GM18526 (cell line): ENCODE measurements around the gene FBN3.

ENCODE experiments used
- POLR2A ChIP-seq: IDR thresholded peaks from 3 replicates; pipeline ENCODE4 v1.6.1; 2011; ENCODE audit not compliant: insufficient read length; ENCODE audit errors: extremely low read depth

The FBN3 gene

DNA sequence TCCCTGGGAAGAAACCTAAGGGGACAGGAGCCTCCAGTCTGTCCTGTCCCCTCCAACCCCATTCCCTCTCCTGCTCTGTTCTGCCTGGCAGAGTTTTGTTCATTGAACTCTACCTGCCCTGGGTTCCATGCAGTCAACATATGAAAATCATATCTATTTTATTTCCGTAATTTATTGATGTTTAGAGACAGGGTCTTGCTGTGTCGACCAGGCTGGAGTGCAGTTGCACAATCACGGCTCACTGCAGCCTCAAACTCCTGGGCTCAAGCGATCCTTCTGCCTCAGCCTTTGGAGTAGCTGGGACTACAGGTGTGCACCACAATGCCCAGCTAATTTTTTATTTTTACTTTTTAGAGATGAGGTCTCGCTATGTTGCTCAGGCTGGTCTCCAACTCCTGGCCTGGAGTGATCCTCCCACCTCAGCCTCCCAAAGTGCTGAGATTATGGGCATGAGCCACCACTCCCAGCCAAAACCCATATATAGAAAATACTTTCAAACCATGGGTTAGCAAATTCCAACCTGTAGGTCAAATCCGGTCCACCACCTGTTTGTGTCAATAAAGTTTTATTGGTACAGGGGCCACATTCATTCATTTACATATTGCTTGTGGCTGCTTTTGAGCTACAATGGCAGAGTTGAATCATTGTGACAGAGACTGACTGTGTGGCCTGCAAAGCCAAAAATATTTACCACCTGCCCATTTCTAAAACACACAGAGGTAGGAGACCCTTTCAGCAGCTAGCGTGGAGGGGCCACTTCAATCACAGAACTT lies 39.3 kb downstream of the FBN3 start:
- no peak for TF ChIP-seq POLR2A

DNA sequence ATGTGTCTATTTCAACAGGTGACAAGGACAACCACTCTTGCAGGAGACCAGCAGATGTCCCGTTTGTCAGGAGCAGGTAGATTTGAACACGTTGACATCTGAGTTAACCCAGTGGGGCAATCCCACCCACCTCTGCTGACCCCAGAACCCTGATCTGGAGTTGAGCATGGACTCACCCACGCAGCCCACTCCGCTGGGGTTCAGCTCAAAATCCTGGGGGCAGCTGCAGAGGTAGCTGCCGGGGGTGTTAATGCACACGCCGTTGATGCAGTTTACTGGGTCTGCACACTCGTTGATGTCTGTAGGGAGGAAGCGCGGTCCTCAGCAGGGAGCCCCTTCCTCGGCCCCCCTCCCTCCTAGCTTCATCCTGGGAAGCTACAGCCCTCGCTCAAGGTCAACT lies 39.9 kb downstream of the FBN3 start:
- no peak for TF ChIP-seq POLR2A

DNA sequence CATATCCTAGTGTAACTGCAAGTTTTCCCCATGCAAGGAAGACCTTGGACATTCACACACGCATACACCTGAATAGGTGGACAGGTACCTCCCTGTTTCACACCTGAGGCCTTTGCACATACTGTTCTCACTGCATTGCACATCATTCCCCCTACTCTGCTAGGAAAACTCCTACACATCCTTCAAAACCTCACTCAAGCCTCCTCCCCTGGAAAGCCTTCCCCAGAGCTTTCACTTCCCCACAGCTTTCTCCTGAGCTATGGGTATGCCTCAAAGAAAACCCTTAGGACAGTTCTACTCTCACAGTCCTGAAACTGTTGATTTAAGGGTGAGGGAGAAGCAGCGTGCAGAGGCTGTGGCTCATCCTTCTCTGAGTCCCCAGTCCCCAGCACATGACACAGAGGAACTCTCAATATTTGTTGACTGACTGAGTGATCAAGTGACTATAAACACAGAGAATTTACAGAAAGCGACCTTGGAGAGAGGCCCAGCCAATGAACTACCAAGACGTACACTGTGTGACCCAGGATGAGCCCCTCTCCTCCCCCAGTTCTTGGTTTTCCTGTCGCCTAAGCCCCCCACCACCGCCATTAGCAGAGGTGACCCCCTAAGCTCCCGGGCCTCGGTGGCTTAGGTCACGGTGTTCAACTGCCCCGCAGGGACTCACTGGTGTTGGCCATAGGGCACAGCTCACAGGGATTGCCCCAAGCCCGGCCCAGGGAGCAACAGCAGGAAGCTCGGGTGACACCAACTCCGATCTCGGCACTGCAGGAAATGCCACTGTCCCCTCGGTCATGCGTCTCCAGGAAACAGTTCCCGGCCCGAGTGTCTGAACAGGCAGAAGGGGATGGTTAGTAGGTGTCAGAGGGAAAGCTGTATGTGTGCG lies 40.6 kb downstream of the FBN3 start:
- TF ChIP-seq POLR2A, result no peak

DNA sequence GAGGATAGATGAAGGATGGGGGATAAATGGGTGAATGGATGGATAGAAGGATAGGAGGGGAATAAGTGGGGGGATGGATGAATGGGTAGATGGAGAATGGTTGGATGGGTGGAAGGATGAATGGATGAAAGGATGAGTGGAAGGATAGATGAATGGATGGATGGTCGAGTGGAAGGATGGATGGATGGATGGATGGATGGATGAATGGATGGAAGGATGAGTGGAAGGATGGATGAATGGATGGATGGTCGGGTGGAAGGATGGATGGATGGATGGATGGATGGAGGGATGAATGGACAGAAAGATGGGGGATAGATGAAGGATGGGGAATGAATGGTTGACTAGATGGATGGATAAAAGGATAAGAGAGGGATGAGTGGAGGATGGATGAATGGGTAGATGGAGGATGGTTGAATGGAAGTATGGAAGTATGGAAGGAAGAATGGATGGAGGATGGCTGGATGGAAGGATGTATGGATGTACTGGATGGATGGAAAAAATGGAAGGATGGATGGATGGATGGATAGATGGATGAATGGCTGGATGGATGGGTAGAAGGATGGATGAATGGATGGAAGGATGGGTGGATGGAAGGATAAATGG lies 42.0 kb downstream of the FBN3 start:
- TF ChIP-seq POLR2A, result no peak

DNA sequence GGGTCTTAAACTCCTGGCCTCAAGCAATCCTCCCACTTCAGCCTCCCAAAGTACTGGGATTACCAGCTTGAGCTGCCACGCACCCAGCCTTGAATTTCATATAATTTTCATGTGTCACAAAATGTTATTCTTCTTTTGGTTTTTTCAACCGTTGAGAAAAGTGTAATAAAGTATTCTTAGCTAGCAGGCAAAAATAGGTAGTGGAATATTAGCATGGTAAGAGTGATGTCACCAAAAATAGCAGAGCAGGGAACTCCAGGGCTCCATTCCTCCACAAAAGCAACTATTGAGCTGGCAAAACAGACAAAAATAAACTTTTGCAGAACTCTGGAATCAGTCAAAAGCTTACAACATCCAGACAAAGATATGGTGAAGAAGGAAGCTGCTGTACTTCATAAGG lies 43.9 kb downstream of the FBN3 start:
- no peak for TF ChIP-seq POLR2A

DNA sequence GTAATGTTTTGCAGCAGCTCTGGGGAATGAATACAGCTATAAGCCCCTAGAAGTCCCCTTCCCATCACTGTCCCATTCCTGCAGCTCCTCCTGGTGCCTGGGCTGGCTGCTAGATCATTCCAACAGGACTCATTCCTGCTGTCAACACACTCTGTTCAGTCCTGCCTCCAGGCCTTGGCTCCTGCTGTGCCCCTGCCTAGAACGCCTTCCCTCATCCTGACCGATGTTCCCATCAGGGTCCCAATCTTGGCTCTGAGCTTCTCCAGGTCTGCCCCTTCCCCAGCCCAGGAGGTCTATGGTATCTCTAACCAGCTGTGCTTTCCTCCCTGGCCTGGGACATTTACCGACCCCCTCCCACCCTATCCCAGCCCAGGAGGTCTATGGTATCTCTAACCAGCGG lies 48.1 kb downstream of the FBN3 start:
- TF ChIP-seq POLR2A, result no peak

DNA sequence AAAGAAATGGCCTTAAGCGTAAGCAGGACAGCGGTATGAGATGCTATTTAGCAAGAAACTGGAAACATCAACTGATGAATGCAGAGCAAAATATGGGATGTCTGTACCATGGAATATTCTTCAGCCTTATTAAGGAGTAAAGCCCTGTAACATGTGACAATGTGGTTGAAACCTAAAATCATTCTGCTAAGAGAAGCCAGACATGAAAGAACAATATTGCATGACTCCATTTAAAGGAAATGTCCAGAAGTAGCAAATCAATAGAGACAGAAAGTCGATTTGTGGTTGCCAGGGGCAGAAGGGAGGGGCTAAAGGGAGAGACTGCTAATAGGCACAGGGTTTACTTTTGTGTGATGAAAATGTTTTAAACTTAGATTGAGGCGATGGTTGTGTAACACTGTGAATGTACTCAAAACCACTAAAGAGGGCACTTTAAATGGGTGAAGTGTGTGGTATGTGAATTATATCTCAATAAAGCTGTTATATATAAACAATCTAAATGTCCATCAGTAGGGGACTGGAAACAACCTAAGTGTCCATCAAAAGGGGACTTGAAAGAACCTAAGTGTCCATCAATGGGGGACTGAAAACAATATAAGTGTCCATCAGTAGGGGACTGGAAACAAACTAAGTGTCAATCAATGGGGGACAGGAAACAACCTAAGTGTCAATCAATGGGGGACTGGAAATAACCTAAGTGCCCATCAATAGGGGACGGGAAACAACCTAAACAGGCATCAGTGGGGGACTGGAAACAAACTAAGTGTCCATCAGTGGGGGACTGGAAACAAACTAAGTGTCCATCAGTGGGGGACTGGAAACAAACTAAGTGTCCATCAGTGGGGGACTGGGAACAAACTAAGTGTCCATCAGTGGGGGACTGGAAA lies 51.5 kb downstream of the FBN3 start:
- TF ChIP-seq POLR2A, result no peak

DNA sequence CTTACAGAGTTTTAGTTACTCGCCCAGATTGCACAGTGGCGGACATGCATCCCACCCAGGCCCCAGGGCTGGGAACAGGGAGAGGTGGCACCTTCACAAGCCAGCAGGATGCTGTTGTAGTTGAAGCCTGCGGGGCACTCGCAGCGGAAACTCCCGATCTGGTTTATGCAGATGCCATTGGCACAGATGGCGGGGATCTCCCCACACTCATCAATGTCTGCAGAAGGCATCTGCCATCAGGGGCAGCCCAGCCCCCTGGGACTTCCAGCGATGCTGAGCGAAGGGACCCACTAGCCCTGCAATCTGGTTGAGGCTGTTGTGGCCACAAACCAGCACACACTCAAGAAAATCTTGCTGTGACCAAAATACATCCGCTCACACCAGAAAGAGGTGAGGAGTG lies 52.2 kb downstream of the FBN3 start:
- TF ChIP-seq POLR2A, result no peak

DNA sequence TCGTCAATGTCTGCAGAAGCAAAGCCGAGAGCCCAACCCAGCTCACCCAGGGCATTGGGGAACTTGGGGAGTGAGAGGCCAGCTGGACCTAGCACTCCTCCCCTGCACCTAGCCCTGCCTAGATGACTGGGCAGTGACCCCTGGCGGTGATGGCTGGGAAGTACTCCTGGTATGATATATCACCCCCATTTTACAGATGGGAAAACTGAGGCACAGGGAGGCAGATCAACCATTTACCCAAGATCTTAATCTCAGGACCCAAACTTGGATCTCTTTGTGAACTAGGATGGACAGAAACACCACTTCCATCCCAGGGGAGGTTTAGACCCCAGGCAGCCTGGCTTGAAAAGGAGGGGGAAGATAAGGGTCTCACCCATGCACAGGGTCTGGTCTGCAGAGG lies 53.3 kb downstream of the FBN3 start:
- TF ChIP-seq POLR2A, result no peak

DNA sequence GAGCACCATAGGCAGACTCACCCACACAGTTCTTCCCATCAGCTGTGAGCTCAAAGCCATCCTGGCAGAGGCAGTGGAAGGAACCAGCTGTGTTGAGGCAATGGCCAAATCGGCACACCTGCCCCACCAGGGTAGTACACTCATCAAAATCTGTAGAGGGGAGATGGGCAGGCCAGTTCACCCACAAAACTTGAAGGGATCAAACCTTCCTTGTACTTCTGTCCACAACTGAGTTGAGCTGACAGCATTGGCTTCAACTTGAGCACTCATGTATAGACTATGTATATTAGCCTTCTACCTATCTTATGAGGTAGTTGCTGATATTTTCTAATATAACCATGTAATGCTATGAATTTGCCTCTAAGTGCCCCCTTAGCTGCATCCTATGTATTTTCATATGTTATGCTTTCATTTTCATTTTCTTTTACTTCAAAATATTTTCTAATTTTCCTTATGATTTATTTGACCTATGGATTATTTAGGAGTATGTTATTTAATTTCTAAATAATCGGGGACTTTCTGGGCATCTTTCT lies 54.0 kb downstream of the FBN3 start:
- TF ChIP-seq POLR2A, result no peak

DNA sequence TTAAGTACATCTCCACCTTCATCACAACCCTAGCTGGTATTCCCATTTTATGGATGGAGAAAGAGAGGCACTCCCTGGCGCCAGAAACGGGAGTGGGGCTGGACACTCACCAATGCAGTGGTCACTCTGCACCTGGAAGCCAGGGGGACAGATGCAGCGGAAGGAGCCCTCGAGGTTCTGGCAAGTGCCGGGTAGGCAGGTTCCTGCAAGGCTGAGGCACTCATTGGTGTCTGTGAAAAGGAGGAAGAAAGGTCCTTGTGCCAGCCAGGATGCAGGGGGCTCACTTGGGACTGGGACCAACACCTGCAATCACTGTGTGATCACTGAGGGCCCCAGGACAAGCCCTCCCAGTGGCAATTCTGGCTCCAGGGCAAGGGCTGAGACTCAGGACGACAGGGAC lies 55.1 kb downstream of the FBN3 start:
- TF ChIP-seq POLR2A, result no peak

DNA sequence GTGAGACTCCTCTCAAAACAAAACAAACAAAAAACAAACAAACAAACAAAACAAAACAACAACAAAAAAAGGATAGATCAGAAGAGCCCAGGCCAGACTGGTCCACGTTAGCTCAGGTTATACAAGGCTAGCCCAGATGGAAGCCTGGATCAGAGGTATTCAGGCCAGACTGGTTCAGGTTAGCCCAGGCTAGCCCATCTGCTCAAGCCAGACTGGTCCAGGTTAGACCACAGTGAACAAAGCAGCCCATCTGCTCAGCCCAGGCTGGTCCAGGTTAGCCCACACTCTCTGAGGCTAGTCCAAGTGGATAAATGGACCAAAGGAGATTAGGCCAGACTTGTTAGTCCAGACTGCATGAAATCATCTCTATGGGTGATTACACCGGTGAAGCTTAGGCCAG lies 55.7 kb downstream of the FBN3 start:
- no peak for TF ChIP-seq POLR2A

DNA sequence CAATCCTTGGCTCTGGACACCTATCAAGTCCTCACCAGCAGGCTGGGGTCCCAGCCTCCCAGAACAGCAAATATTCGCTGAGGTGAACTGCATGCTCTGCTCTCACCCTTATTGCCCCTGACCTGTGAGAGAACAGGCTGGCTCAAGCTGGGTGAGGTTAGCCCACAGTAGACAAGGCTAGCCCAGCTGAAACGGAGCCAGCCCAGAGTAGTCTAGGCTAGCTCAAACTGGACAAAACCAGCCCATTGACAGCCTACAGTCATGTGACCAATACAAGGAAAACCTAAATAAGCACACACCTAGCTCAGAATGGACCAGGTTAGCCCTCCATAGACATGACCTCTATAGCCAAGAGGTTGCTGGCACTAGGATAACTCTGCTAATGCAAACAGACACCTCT lies 58.4 kb downstream of the FBN3 start:
- TF ChIP-seq POLR2A, result no peak

DNA sequence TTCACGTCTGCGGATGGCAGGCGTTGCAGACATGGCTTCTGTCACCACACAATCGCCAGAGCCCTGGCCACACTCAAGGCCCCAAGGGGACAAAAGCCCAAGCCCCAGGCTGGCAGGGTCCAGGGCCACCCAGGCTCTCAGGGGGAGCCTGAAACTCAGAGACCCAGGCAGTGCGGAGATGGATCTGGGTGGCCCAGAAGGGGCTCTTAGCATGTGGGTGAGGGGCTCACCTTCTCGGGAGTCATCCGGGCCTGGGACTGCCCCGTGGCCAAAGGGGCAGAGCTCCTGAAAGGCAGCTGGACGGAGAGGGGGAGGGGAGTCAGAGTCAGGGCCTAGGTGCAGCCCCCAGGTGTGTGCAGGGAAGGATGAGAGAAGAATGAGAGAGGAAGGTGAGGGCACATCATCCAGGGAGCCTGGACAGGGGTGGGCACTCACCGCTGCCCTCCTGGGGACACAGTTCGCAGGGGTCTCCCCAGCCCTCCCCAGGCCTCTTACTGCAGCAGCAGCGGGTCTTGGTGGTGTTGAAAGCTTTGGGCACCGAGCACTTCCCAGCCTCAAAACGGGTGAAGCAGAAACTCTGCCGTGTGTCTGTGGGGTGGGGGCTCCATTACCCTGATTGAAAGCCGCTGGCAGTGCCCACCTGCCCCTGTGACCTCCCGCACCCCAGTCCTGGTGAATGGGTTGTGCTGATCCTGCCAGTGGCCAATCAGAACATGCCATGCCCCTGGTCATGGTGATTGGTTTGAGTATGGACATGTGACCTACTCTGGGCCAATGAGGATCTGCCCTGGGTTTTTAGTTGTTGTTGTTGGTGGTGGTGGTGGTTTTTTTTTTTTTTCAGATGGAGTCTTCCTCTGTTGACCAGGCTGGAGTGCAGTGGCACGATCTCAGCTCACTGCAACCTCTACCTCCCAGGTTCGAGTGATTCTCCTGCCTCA lies 59.5 kb downstream of the FBN3 start:
- no peak for TF ChIP-seq POLR2A
